ENCODE data around the gene CCL22. TPM values are rescaled to one million over a fixed set of nuclear protein-coding genes. Genes with fewer than 3 reads are reported as not detected.

The CCL22 gene
- total and polyA plus RNA-seq, 2 donors (not counting 3 experiments of a cell fraction or from before 2014, with no cell fraction given): not detected

DNA sequence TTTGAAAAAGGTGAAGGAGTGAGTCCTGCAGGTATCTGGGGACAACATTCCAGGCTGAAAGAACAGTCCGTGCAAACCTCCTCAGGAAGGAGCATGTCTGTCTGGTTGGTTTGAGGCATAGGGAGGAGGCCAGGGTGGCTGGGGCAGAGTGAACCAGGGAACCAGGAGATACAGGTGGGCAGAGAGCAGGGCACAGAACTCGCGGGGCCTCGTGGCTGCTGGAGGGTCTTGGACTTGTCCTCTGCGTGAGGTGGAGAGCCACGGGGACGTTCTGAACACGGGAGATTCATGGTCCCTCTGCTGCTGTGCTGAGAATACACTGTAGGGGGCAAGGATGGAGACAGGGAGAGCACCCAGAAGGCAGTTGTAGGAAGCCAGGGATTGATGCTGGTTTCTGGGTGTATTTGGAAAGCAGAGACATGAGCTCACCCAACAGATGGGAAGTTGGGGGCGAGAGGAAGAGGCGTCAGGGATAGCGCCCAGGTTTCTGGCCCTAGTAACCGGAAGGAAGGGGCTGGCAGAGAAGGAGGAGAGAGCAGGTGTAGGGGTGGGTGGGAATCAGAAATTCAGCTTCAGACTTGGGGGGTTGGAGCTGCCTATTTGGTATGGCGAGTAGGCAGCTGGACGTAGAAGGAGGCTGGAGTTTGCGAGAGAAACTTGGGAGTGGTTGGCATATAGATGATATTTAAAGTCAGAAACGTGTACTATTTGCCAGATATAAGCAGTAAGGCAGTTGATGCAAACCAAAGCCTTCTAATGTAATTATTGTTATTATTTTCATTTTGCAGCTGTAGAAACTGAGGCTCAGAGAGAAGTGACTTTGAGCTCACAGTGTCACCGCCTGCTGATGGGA is 45.6 kb downstream of the CCL22 start, which contains the start of gene CCL17:
TSS of gene CCL17 (plus strand) at position 803 of the 853 bp plus-strand sequence. CDS start 9,166 bp downstream, outside the sequence.
- TF ChIP-seq MYC (IDR thresholded peaks at IDR 0.05; ENCODE audit: low read depth, low read length): no peak
- no peak for TF ChIP-seq MAX (IDR thresholded peaks at IDR 0.05; ENCODE audit: insufficient read depth, insufficient read length)
- no peak for TF ChIP-seq JUN (IDR thresholded peaks at IDR 0.05; ENCODE audit: borderline replicate concordance, insufficient read depth, insufficient read length, low read depth)
- no peak within 1 kb of the TSS for H3K4me3 ChIP-seq (replicated peaks in 1 of 3; ENCODE audit: insufficient read depth in 1 of 3, low read depth in 1 of 3, low read length in 3 of 3)
- H3K9ac ChIP-seq (replicated peaks; ENCODE audit: extremely low read depth, insufficient read depth, low read length): no peak within 1 kb of the TSS
- H3K27me3 ChIP-seq (ENCODE audit: control insufficient read depth in 2 of 2, insufficient read depth in 2 of 2, low read length in 2 of 2): peaks cover 0 to 3% of the 10 kb centered on the region in 2 experiments
- intact Hi-C loops (cut with micrococcal nuclease): no loop called here
- BruUV-seq (replicated peaks): no TSS peak
- H3K79me2 ChIP-seq (ENCODE audit: control insufficient read depth, insufficient read depth, low read length): no peaks in the 10 kb centered on the region
- FAIRE-seq: no peak
- no peaks in the 10 kb centered on the region for H4K20me1 ChIP-seq (replicated peaks; ENCODE audit: control insufficient read depth, extremely low read depth, insufficient read depth, low read length)
- dilution Hi-C loops (cut with MboI; ENCODE audit: extremely low pct_ligation_motif_present, low sequenced_read_pairs): loop anchor here (25.0 kb wide), 1 partner anchor 92 kb away; no protein-coding TSS in a partner anchor
- no peak within 1 kb of the TSS for H2AFZ ChIP-seq (ENCODE audit: low read depth, low read length)
- no peak within 1 kb of the TSS for H3K27ac ChIP-seq (ENCODE audit: insufficient read depth, low read depth, low read length)
- H3K9me3 ChIP-seq (replicated peaks; ENCODE audit: control insufficient read depth, insufficient read depth, low read length): no peaks in the 10 kb centered on the region
- no peak within 1 kb of the TSS for H3K4me2 ChIP-seq (ENCODE audit: insufficient read depth, low read length)
- no peaks in the 10 kb centered on the region for H3K9me1 ChIP-seq (replicated peaks; ENCODE audit: control insufficient read depth, extremely low read depth, insufficient read depth, low read length)
- peaks cover 5% of the 10 kb centered on the region for H3K4me1 ChIP-seq (ENCODE audit: control insufficient read depth, extremely low read depth, insufficient read depth, low read length)
- H3K36me3 ChIP-seq (ENCODE audit: control insufficient read depth in 2 of 2, extremely low read depth in 1 of 2, insufficient read depth in 2 of 2, low read length in 2 of 2): no peaks in the 10 kb centered on the region
- DNase-seq (ENCODE audit: low read depth, low spot score): no peak
- POLR2A ChIA-PET: no interaction called here
- CTCF ChIA-PET: interaction anchor here (1.4 to 1.8 kb wide), 3 partner anchors 9 to 86 kb away, joined by 3 to 17 read pairs (median 5); no protein-coding TSS in a partner anchor

- intact Hi-C loops (cut with micrococcal nuclease): no loop called here
- Histone ChIP-seq H3K4me1 (ENCODE audit: control insufficient read depth, extremely low read depth, insufficient read depth, low read length) (peaks cover 10% of the 10 kb centered on the region), H3K4me3 (replicated peaks in 1 of 3; ENCODE audit: insufficient read depth in 1 of 3, low read depth in 1 of 3, low read length in 3 of 3) (no peak overlapping the region), H3K36me3 (ENCODE audit: control insufficient read depth in 2 of 2, extremely low read depth in 1 of 2, insufficient read depth in 2 of 2, low read length in 2 of 2) (no peaks in the 10 kb centered on the region), H3K9me1 (replicated peaks; ENCODE audit: control insufficient read depth, extremely low read depth, insufficient read depth, low read length) (no peaks in the 10 kb centered on the region), H2AFZ (ENCODE audit: low read depth, low read length) (no peak overlapping the region), H3K27me3 (ENCODE audit: control insufficient read depth in 2 of 2, insufficient read depth in 2 of 2, low read length in 2 of 2) (peaks cover 0 to 3% of the 10 kb centered on the region in 2 experiments), H3K79me2 (ENCODE audit: control insufficient read depth, insufficient read depth, low read length) (no peaks in the 10 kb centered on the region), H4K20me1 (replicated peaks; ENCODE audit: control insufficient read depth, extremely low read depth, insufficient read depth, low read length) (no peaks in the 10 kb centered on the region), H3K9ac (replicated peaks; ENCODE audit: extremely low read depth, insufficient read depth, low read length) (no peak overlapping the region), H3K4me2 (ENCODE audit: insufficient read depth, low read length) (no peak overlapping the region), H3K27ac (ENCODE audit: insufficient read depth, low read depth, low read length) (no peak overlapping the region), H3K9me3 (replicated peaks; ENCODE audit: control insufficient read depth, insufficient read depth, low read length) (no peaks in the 10 kb centered on the region)
- CTCF ChIA-PET: interaction anchor here (1.4 to 1.8 kb wide), 3 partner anchors 8 to 87 kb away, joined by 3 to 17 read pairs (median 5); no protein-coding TSS in a partner anchor
- TF ChIP-seq JUN (IDR thresholded peaks at IDR 0.05; ENCODE audit: borderline replicate concordance, insufficient read depth, insufficient read length, low read depth) (no peak), MYC (IDR thresholded peaks at IDR 0.05; ENCODE audit: low read depth, low read length) (no peak), CTCF (IDR thresholded peaks at IDR 0.05; ENCODE audit: extremely low read depth in 1 of 2, insufficient read depth in 1 of 2, low read depth in 1 of 2, low read length in 2 of 2) (no peak), EZH2 (IDR thresholded peaks at IDR 0.05; ENCODE audit: borderline replicate concordance, low read depth, low read length, severe bottlenecking) (no peak), MAX (IDR thresholded peaks at IDR 0.05; ENCODE audit: insufficient read depth, insufficient read length) (no peak), FOS (IDR thresholded peaks at IDR 0.05; ENCODE audit: borderline replicate concordance, insufficient read depth, low read length) (no peak), POLR2AphosphoS5 (IDR thresholded peaks at IDR 0.05; ENCODE audit: insufficient read depth, low read depth, low read length) (no peak), POLR2A (IDR thresholded peaks at IDR 0.05; ENCODE audit: low read depth, low read length) (no peak), GATA2 (IDR thresholded peaks at IDR 0.05; ENCODE audit: insufficient read depth, insufficient read length, low read depth, low read length) (no peak)
- dilution Hi-C loops (cut with MboI; ENCODE audit: extremely low pct_ligation_motif_present, low sequenced_read_pairs): loop anchor here (25.0 kb wide), 1 partner anchor 93 kb away; no protein-coding TSS in a partner anchor
- POLR2A ChIA-PET: no interaction called here
- FAIRE-seq: no peak
- no peak for DNase-seq (ENCODE audit: low read depth, low spot score)
- no TSS peak for BruUV-seq (replicated peaks)
Observed at GRCh38 chr16:57405097-57405496, 46.5 kb downstream of the CCL22 start.
